GM12878 (cell line): ENCODE results near the gene NPW. TPM values are rescaled to one million over a fixed set of nuclear protein-coding genes. Genes with fewer than 3 reads are reported as not detected.
A peak's percentile ranks its signal among the peaks of the same experiment; 100 is the strongest.

Experiments used
- ATAC-seq: fragments of 200-7000 bp; cut with Tn5 transposase; 3 replicates; pipeline ENCODE4 v1.9.1; 2020; ENCODE audit warnings: mild to moderate bottlenecking, moderate library complexity
- BruUV-seq: library from RNA; stranded (reverse); fragments of 400-500 nt; replicated peaks from 2 replicates; lab custom pipeline; 2021; lab: Mats Ljungman, UMichigan
- CTCF ChIA-PET: fragments of 300-600 bp; sonication (Branson Sonifier 250); formaldehyde crosslinking; extraction: SDS; loops from one replicate; lab custom pipeline; 2021; ENCODE audit warnings: inconsistent platforms; lab: Yijun Ruan, JAX
- POLR2A ChIA-PET: fragments of 350-600 bp; formaldehyde crosslinking; extraction: SDS; loops from one replicate; lab custom pipeline; 2021; ENCODE audit warnings: inconsistent platforms; lab: Charles Lee
- RAD21 ChIA-PET: fragments of 300-600 bp; sonication (Branson Sonifier 250); formaldehyde crosslinking; loops from one replicate; lab custom pipeline; 2023; ENCODE audit warnings: antibody characterized with exemption; ENCODE audit not compliant: unreplicated experiment; lab: Charles Lee
- SMC1A ChIA-PET: fragments of 300-600 bp; sonication (Branson Sonifier 250); formaldehyde crosslinking; loops from one replicate; lab custom pipeline; 2023; ENCODE audit not compliant: unreplicated experiment, uncharacterized antibody; lab: Charles Lee
- DNase-seq: peaks from one replicate; pipeline ENCODE4 v3.0.0-alpha.2; 2011; ENCODE audit warnings: low read depth, low spot score
- FAIRE-seq: peaks from 3 replicates; lab custom pipeline; 2011; peaks lifted over from hg19 to GRCh38; lab: Jason Lieb, UNC
- H2AFZ ChIP-seq: 2 replicates; pipeline ENCODE4 v1.6.0; 2011; ENCODE audit warnings: low read depth, low read length, control low read depth; ENCODE audit not compliant: control insufficient read depth
- H3K27ac ChIP-seq: 2 replicates; pipeline ENCODE4 v1.5.1; 2011; ENCODE audit warnings: control low read depth; ENCODE audit not compliant: control insufficient read depth, insufficient read depth
- H3K27me3 ChIP-seq, 2 experiments: replicated peaks in 1 of 2; 2 replicates each; pipeline versions ENCODE4 v1.6.0 to v1.6.1; 2011; ENCODE audit warnings: low read length in 1 of 2; ENCODE audit not compliant: control insufficient read depth in 2 of 2, insufficient read depth in 2 of 2
- H3K36me3 ChIP-seq, 2 experiments: 2 replicates each; pipeline ENCODE4 v1.5.1; 2011; ENCODE audit warnings: low read length in 1 of 2; ENCODE audit not compliant: control insufficient read depth in 2 of 2, insufficient read depth in 2 of 2
- H3K4me1 ChIP-seq: 2 replicates; pipeline ENCODE4 v1.6.1; 2011; ENCODE audit warnings: mild to moderate bottlenecking, low read length, moderate library complexity, mixed read lengths; ENCODE audit not compliant: control insufficient read depth, insufficient read depth
- H3K4me2 ChIP-seq: 2 replicates; pipeline ENCODE4 v1.6.0; 2011; ENCODE audit warnings: control low read depth; ENCODE audit not compliant: control insufficient read depth, insufficient read depth
- H3K4me3 ChIP-seq: fragments of 200-600 bp; sonication (generic); 2 replicates; pipeline ENCODE4 v1.5.1; 2016
- H3K79me2 ChIP-seq: 2 replicates; pipeline ENCODE4 v1.6.0; 2011; ENCODE audit warnings: low read length; ENCODE audit not compliant: control insufficient read depth, insufficient read depth
- H3K9ac ChIP-seq: 2 replicates; pipeline ENCODE4 v1.8.0; 2011; ENCODE audit warnings: low read length, control low read depth, mixed read lengths; ENCODE audit not compliant: control insufficient read depth, insufficient read depth
- H3K9me3 ChIP-seq: replicated peaks from 3 replicates; pipeline ENCODE4 v1.5.1; 2011; ENCODE audit warnings: mild to moderate bottlenecking, low read length; ENCODE audit not compliant: control insufficient read depth, insufficient read depth
- H4K20me1 ChIP-seq: 2 replicates; pipeline ENCODE4 v1.6.0; 2011; ENCODE audit not compliant: control insufficient read depth, insufficient read depth
- CBX3 ChIP-seq: fragments of 200-600 bp; sonication (generic); IDR thresholded peaks from 2 replicates; pipeline ENCODE4 v1.6.1; 2016; ENCODE audit warnings: low read depth, borderline replicate concordance
- CHD4 ChIP-seq: fragments of 200-600 bp; sonication (generic); IDR thresholded peaks from 2 replicates; pipeline ENCODE4 v1.6.1; 2016; ENCODE audit warnings: mild to moderate bottlenecking
- ETV6 ChIP-seq, 2 experiments: fragments of 450-650 bp in 1 of 2; IDR thresholded peaks in 1 of 2; conservative IDR thresholded peaks in 1 of 2; 2 replicates each; pipeline ENCODE4 v1.6.1; 2014; ENCODE audit warnings: antibody characterized with exemption in 1 of 2, borderline replicate concordance in 1 of 2, low read depth in 1 of 2, mild to moderate bottlenecking in 1 of 2, moderate library complexity in 1 of 2
- POLR2A ChIP-seq: IDR thresholded peaks from 2 replicates; pipeline ENCODE4 v1.6.1; 2011; ENCODE audit warnings: low read depth, mild to moderate bottlenecking, low read length
- RAD21 ChIP-seq: IDR thresholded peaks from 2 replicates; pipeline ENCODE4 v1.6.1; 2011; ENCODE audit warnings: mild to moderate bottlenecking, low read depth, low read length, moderate library complexity; ENCODE audit not compliant: insufficient read depth
- TCF3 ChIP-seq: IDR thresholded peaks from 2 replicates; pipeline ENCODE4 v1.6.1; 2012; ENCODE audit warnings: low read depth, mild to moderate bottlenecking, low read length, borderline replicate concordance; ENCODE audit not compliant: insufficient read depth
- WGBS: methylation state at CpG from one replicate; pipeline ENCODE4 v1.1.6; 2016; ENCODE audit warnings: low lambda C conversion rate; ENCODE audit not compliant: insufficient replicate concordance, insufficient coverage; ENCODE audit errors: missing lambda C conversion rate; 5-methylcytosine and 5-hydroxymethylcytosine counted together
- in situ Hi-C: fragments of 300-500 bp; cut with MboI; formaldehyde crosslinking; loops from 9 replicates; pipeline ENCODE4 v1.14.3; 2018; ENCODE audit warnings: mixed read lengths
- intact Hi-C: fragments of 100-400 bp; cut with micrococcal nuclease; formaldehyde crosslinking; loops from one replicate; pipeline ENCODE4 v1.14.2; 2022; ENCODE audit not compliant: unreplicated experiment
- polyA plus RNA-seq, 11 experiments: library from polyadenylated mRNA; depleted of rRNA in 4 of 11; unstranded in 6 of 11; stranded (reverse) in 5 of 11; fragments of >200 nt; fragmentation: Nextera tagmentation in 4 of 11; fragmentation: Illumina TruSeq in 1 of 11; extraction: Ambion mirVana in 4 of 11; extraction: Trizol in 1 of 11; gene quantifications; 1 replicate in 1 of 11; 2 replicates in 10 of 11; pipeline versions ENCODE4 v1.2.1 to v1.2.3, GENCODE V29; 2011 to 2016; ENCODE audit warnings: inconsistent platforms in 2 of 11, missing spikeins in 2 of 11, low read depth in 1 of 11
- total RNA-seq, 4 experiments: library from RNA; depleted of rRNA in 3 of 4; stranded (reverse); fragments of >200 nt in 3 of 4; fragmentation: Illumina TruSeq in 1 of 4; extraction: Trizol in 1 of 4; gene quantifications; 2 replicates each; pipeline versions ENCODE4 v1.2.1 to v1.2.3, GENCODE V29; 2013 to 2021
- TF ChIP-seq, protein P1 (sequence below): IDR thresholded peaks from 2 replicates; pipeline ENCODE4 v1.6.1; 2011; ENCODE audit warnings: borderline replicate concordance, low read depth, mild to moderate bottlenecking, moderate library complexity, low read length; ENCODE audit not compliant: insufficient read depth, poor library complexity, severe bottlenecking
- TF ChIP-seq, protein P2 (sequence below): IDR thresholded peaks from 2 replicates; pipeline ENCODE4 v1.6.1; 2011; ENCODE audit warnings: low read depth, mild to moderate bottlenecking, low read length, moderate library complexity, borderline replicate concordance; ENCODE audit errors: extremely low read depth
- TF ChIP-seq, protein P3 (sequence below): IDR thresholded peaks from 2 replicates; pipeline ENCODE4 v1.6.1; 2012; ENCODE audit warnings: low read depth, low read length, improper control_type of control experiment

Gene NPW
- total and polyA plus RNA-seq, 10 of the 15 experiments (the other 5 are each of a cell fraction or from before 2014, with no cell fraction given): 0.23 to 2.5 (median 0.98) TPM; not detected in 4

DNA sequence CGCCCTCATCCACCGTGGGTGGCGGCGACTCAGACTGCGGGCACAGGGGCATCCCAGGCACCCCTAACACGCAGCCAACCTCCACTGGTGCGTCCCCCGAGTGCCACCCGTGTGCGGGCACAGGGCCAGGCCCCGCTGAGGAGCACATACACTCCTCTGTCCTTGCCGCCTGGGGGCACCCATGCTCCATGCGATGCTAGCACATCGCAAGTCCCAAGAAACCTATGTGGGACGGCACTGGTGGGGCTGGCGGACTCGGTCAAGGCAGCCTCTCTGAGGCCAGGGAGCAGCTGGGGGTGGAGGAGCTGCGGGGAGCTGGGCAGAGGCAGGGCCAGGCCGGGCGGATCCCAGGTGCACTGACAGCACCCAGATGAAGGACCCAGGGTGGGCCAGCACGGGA lies 13.9 kb upstream of the NPW start:
- no peak for DNase-seq
- intact Hi-C loops (loop anchor here (5.0 kb wide), 1 partner anchor 147 kb away; no protein-coding TSS in a partner anchor), in situ Hi-C loops (no loop called here)
- Histone ChIP-seq H3K79me2 (peaks cover 66% of the 10 kb centered on the region), H3K4me3 (0 out of 2 replicates have a peak overlapping the region, but pooled peaks have one; percentile 1), H3K27ac (no peak overlapping the region), H3K4me2 (no peak overlapping the region), H3K9ac (no peak overlapping the region), H3K4me1 (peaks cover 21% of the 10 kb centered on the region), H3K27me3 (no peaks in the 10 kb centered on the region), H3K36me3 (peaks cover 0 to 30% of the 10 kb centered on the region in 2 experiments; a peak in 2 of 4 replicates), H3K9me3 (no peaks in the 10 kb centered on the region), H4K20me1 (peaks cover 6% of the 10 kb centered on the region), H2AFZ (no peak overlapping the region)
- TF ChIP-seq CHD4 (no peak), POLR2A (peak; percentile 43; the same call in 1 of the 2 replicates), TCF3 (no peak), RAD21 (peak; percentile 24; the same call in 1 of the 2 replicates)
- TF ChIP-seq, protein P1, sequence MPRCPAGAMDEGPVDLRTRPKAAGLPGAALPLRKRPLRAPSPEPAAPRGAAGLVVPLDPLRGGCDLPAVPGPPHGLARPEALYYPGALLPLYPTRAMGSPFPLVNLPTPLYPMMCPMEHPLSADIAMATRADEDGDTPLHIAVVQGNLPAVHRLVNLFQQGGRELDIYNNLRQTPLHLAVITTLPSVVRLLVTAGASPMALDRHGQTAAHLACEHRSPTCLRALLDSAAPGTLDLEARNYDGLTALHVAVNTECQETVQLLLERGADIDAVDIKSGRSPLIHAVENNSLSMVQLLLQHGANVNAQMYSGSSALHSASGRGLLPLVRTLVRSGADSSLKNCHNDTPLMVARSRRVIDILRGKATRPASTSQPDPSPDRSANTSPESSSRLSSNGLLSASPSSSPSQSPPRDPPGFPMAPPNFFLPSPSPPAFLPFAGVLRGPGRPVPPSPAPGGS: no peak
- ATAC-seq: no peak
- BruUV-seq: no TSS peak
- 74% methylated on average over 14 of the region's 21 CpGs for WGBS
- ChIA-PET RAD21 (no interaction called here), POLR2A (interaction anchor here (1.7 kb wide), 1 partner anchor 41 kb away, joined by 7 read pairs; the partner anchor contains the start of gene RPS2), SMC1A (no interaction called here), CTCF (interaction anchor here (4.3 kb wide), 1 partner anchor 12 kb away, joined by 54 read pairs; no protein-coding TSS in a partner anchor)
- no peak for FAIRE-seq

DNA sequence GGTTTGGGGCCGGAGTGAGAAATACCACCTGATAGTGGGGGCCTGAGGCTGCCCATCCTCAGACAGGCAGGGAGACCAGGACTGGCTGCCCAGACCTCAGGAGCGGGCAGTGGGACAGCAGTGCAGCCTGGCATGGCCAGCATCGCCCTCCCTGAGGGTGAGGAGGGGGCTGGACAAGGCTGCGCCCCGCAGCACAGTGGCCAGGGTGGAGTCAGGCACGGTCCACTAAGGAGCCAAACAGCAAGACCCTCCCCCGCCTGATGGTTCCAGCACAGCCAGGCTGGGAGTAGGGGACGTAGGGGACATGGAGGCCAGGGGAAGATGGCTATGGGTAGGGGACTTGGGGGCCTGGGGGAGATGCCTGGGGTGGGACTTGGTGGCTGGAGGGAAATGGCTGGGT lies 13.3 kb upstream of the NPW start:
- ChIA-PET RAD21 (no interaction called here), SMC1A (no interaction called here), CTCF (no interaction called here), POLR2A (interaction anchor here (0.6 kb wide), 1 partner anchor 104 kb away, joined by 3 read pairs; no protein-coding TSS in a partner anchor)
- no peak overlapping the region for H3K27ac ChIP-seq
- BruUV-seq: no TSS peak
- ATAC-seq (no peak), DNase-seq (no peak), FAIRE-seq (no peak)
- H3K27me3 ChIP-seq: no peaks in the 10 kb centered on the region
- peaks cover 6% of the 10 kb centered on the region for H4K20me1 ChIP-seq
- peaks cover 22% of the 10 kb centered on the region for H3K4me1 ChIP-seq
- peaks cover 67% of the 10 kb centered on the region for H3K79me2 ChIP-seq
- peak overlapping the region; percentile 98; the same call in 1 of the 2 replicates for H3K4me2 ChIP-seq
- no peak overlapping the region for H2AFZ ChIP-seq
- H3K36me3 ChIP-seq: peaks cover 0 to 25% of the 10 kb centered on the region in 2 experiments; a peak in 2 of 4 replicates
- in situ Hi-C loops: no loop called here
- H3K4me3 ChIP-seq: no peak overlapping the region
- WGBS: 96% methylated on average over 8 of the region's 8 CpGs
- no peak overlapping the region for H3K9ac ChIP-seq
- peak; percentile 27; the same call in 1 of the 2 replicates for TF ChIP-seq POLR2A
- TF ChIP-seq CBX3: no peak
- TF ChIP-seq, protein P2, sequence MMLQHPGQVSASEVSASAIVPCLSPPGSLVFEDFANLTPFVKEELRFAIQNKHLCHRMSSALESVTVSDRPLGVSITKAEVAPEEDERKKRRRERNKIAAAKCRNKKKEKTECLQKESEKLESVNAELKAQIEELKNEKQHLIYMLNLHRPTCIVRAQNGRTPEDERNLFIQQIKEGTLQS: no peak
- TF ChIP-seq, protein P3, sequence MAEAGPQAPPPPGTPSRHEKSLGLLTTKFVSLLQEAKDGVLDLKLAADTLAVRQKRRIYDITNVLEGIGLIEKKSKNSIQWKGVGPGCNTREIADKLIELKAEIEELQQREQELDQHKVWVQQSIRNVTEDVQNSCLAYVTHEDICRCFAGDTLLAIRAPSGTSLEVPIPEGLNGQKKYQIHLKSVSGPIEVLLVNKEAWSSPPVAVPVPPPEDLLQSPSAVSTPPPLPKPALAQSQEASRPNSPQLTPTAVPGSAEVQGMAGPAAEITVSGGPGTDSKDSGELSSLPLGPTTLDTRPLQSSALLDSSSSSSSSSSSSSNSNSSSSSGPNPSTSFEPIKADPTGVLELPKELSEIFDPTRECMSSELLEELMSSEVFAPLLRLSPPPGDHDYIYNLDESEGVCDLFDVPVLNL: no peak
- TF ChIP-seq ETV6 (conservative IDR thresholded peaks at IDR 0.05 in 1 of 2, IDR thresholded peaks at IDR 0.05 in 1 of 2; ENCODE audit: borderline replicate concordance in 1 of 2, low read depth in 1 of 2): no peak
- intact Hi-C loops: loop anchor here (5.0 kb wide), 1 partner anchor 146 kb away; no protein-coding TSS in a partner anchor
- H3K9me3 ChIP-seq: no peaks in the 10 kb centered on the region
